ENCODE data around the gene CNKSR3.

Gene CNKSR3

DNA sequence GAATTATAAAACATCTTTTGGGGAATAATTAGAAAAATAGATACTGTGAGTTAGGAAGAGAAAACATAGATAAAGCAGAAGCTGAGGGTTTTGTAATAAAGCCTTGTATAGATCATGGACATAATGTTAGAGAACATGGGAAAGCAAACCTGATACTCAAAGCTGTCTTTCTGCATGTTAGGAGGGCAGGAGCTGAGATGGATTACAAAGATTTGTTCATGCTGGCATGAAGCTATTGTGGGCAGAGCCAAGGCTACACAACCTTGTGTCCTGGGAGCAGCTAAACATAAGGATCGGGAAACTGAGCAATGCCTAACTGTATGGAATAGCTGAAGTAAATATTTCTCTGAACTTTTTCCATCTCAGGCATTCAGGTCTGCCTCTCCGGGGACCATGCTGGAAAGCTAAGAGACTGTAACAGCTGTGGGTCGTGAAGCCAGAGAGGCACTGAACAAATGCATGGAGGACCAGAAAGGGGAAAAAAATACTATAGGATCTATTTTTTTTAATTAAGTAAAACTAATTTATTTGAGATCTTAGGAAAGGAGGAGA is 28.2 kb upstream of the CNKSR3 start:
- in situ Hi-C loops (cut with HindIII; ENCODE audit: low pct_unique_long_range_greater_than_20kb, low sequenced_read_pairs), result no loop called here
- TF ChIP-seq JUND (IDR thresholded peaks at IDR 0.05; ENCODE audit: low read depth), result no peak
- no peak for DNase-seq (ENCODE audit: low read depth in 1 of 2, low spot score in 1 of 2)

DNA sequence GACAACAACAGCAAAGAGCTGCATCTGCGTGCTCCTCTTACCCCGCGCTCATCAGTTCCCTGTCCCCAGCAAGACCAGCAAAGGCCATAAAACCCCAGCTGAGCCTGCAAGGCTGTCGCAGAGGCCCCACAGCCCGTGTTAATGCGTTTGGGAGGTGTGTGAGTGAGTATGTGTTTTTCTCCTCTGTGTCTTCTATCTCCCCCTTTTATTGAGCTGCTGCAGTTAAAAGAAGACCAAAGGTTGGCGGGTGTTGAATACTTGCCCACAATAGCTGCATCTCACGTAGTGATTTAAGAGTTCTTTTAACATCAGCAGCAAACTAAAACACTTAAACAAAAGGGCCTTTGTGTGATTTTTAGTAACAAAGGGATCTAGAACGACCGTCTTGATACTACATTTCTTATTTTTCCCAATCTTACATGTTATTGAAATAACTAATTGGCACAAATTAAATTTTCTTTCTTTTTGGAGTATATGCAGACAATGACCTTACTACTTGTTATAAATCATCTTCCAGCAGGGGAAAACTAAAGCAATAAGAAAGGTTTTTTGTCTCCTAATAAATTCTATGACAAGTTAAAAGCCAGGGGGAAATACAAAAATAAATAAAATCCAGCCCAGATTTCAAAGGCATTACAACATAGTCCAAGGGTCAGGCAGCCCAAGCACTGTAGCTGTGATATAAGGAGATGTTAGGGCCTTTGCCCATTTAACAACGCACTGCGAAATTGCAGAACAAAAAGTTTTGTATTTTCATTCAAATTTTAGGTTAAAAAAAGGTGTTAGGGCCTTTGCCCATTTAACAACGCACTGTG is 27.2 kb upstream of the CNKSR3 start:
- no peak for DNase-seq (ENCODE audit: low read depth in 1 of 2, low spot score in 1 of 2)

DNA sequence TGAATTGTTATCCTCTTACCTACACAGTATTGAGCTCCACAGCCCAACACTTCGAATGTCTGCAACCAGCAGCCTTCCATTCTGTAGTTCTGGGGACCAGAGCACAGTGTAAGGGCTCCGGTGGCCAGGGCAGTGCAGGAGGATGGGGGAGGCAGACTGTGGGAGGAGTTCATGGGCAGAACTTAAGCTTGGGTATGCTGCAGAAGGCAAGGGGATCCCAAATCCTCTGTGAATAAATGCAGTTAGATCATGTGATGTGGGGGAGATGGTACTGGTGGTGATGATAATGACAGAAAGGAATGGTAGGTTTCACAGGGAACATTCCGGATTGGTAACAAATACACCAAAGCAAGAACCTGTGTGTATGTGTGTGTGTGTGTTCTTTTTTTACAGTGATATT is 26.5 kb upstream of the CNKSR3 start:
- in situ Hi-C loops (cut with HindIII; ENCODE audit: low pct_unique_long_range_greater_than_20kb, low sequenced_read_pairs), result no loop called here
- DNase-seq (ENCODE audit: low read depth in 1 of 2, low spot score in 1 of 2), result no peak
- TF ChIP-seq JUND (IDR thresholded peaks at IDR 0.05; ENCODE audit: low read depth), result no peak

More for the DNA sequence above, 27.2 kb upstream of the CNKSR3 start:
- in situ Hi-C loops (cut with HindIII; ENCODE audit: low pct_unique_long_range_greater_than_20kb, low sequenced_read_pairs), result no loop called here
- no peak for TF ChIP-seq JUND (IDR thresholded peaks at IDR 0.05; ENCODE audit: low read depth)

- in situ Hi-C loops (cut with HindIII; ENCODE audit: low pct_unique_long_range_greater_than_20kb, low sequenced_read_pairs), result no loop called here
- TF ChIP-seq JUND (IDR thresholded peaks at IDR 0.05; ENCODE audit: low read depth), result no peak
- DNase-seq (ENCODE audit: low read depth in 1 of 2, low spot score in 1 of 2), result no peak
Measured at GRCh38 chr6:154536255-154536654, 25.8 kb upstream of the CNKSR3 start.

DNA sequence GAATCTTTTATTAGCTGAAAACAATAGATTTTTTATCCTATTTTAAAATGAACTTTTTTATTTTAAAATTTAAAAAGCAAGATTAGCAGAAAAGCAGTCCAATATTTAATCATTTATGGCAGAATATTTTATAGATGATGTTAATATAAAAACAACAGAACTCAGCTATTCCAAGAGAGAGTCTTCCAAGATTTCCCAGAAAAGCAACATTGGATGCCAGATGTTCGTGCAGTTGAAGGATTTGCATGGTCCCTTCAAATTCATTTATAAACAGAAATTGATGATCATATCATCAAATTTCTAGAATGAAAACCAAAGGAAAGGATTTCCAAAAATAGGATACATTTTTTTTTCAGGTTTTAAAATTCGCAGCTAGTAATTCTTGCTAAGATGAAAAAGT is 25.4 kb upstream of the CNKSR3 start:
- TF ChIP-seq JUND (IDR thresholded peaks at IDR 0.05; ENCODE audit: low read depth), result no peak
- in situ Hi-C loops (cut with HindIII; ENCODE audit: low pct_unique_long_range_greater_than_20kb, low sequenced_read_pairs), result no loop called here
- no peak for DNase-seq (ENCODE audit: low read depth in 1 of 2, low spot score in 1 of 2)

DNA sequence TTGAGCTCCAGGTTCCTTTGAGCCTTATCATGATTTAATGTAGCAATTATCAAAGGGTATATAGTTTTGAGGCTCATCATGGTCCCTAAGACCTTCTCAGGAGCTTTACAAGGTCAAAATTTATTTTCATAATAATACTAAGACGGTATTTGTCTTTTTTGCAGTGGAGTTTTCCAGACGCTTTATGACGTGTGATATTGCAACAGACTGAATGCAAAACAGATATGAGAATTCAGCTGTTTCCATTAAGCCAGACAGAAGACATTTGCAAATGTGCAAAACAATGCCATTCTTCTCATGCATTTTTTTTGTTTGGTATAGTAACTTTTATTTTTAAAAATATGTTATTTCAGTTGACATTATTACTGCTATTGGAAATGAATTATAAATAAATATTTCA is 24.7 kb upstream of the CNKSR3 start:
- no peak for DNase-seq (ENCODE audit: low read depth in 1 of 2, low spot score in 1 of 2)
- TF ChIP-seq JUND (IDR thresholded peaks at IDR 0.05; ENCODE audit: low read depth), result no peak
- in situ Hi-C loops (cut with HindIII; ENCODE audit: low pct_unique_long_range_greater_than_20kb, low sequenced_read_pairs), result no loop called here

GRCh38 chr6:154534531-154534930 is 24.0 kb upstream of the CNKSR3 start:
- in situ Hi-C loops (cut with HindIII; ENCODE audit: low pct_unique_long_range_greater_than_20kb, low sequenced_read_pairs), result no loop called here
- TF ChIP-seq JUND (IDR thresholded peaks at IDR 0.05; ENCODE audit: low read depth), result no peak
- DNase-seq (ENCODE audit: low read depth in 1 of 2, low spot score in 1 of 2), result no peak

GRCh38 chr6:154532426-154532825 is 21.9 kb upstream of the CNKSR3 start:
- DNase-seq (ENCODE audit: low read depth in 1 of 2, low spot score in 1 of 2), result no peak
- no peak for TF ChIP-seq JUND (IDR thresholded peaks at IDR 0.05; ENCODE audit: low read depth)

GRCh38 chr6:154529957-154530356 is 19.5 kb upstream of the CNKSR3 start:
- in situ Hi-C loops (cut with HindIII; ENCODE audit: low pct_unique_long_range_greater_than_20kb, low sequenced_read_pairs), result no loop called here
- no peak for DNase-seq (ENCODE audit: low read depth in 1 of 2, low spot score in 1 of 2)
- no peak for TF ChIP-seq JUND (IDR thresholded peaks at IDR 0.05; ENCODE audit: low read depth)

More at GRCh38 chr6:154532426-154532825, 21.9 kb upstream of the CNKSR3 start:
- in situ Hi-C loops (cut with HindIII; ENCODE audit: low pct_unique_long_range_greater_than_20kb, low sequenced_read_pairs), result no loop called here

GRCh38 chr6:154528310-154528915 is 17.9 kb upstream of the CNKSR3 start:
- no peak for DNase-seq (ENCODE audit: low read depth in 1 of 2, low spot score in 1 of 2)
- no peak for TF ChIP-seq JUND (IDR thresholded peaks at IDR 0.05; ENCODE audit: low read depth)
- in situ Hi-C loops (cut with HindIII; ENCODE audit: low pct_unique_long_range_greater_than_20kb, low sequenced_read_pairs), result no loop called here

- DNase-seq (ENCODE audit: low read depth in 1 of 2, low spot score in 1 of 2), result no peak
- TF ChIP-seq JUND (IDR thresholded peaks at IDR 0.05; ENCODE audit: low read depth), result no peak
- in situ Hi-C loops (cut with HindIII; ENCODE audit: low pct_unique_long_range_greater_than_20kb, low sequenced_read_pairs), result no loop called here
Measured at GRCh38 chr6:154526996-154527395, 16.5 kb upstream of the CNKSR3 start.

DNA sequence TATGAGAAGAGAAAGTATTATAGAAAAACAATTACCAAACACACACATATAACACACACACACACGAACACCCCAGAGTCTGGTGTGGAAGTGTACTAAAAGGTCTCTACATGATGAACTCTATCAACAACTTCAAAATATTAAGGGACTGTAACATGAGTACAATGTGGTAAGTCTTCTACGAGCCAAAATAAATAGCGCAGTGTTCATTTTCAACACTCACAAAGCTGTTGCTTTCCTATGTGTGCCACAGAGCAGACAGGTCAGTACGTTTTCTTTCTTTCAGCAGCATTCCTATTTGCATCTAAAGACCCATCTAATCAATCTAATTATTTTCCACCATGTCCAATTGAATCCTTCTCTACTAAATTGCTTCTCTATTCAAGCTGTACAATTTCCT is 12.1 kb upstream of the CNKSR3 start:
- TF ChIP-seq JUND (IDR thresholded peaks at IDR 0.05; ENCODE audit: low read depth), result no peak
- in situ Hi-C loops (cut with HindIII; ENCODE audit: low pct_unique_long_range_greater_than_20kb, low sequenced_read_pairs), result no loop called here
- DNase-seq (ENCODE audit: low read depth in 1 of 2, low spot score in 1 of 2), result no peak

GRCh38 chr6:154521412-154521811 is 10.9 kb upstream of the CNKSR3 start:
- in situ Hi-C loops (cut with HindIII; ENCODE audit: low pct_unique_long_range_greater_than_20kb, low sequenced_read_pairs), result no loop called here
- no peak for DNase-seq (ENCODE audit: low read depth in 1 of 2, low spot score in 1 of 2)
- no peak for TF ChIP-seq JUND (IDR thresholded peaks at IDR 0.05; ENCODE audit: low read depth)

All from T47D (cell line).